ENCODE measurements around the gene LEFTY1. TPM values are rescaled to one million over a fixed set of nuclear protein-coding genes. Genes with fewer than 3 reads are reported as not detected.

The LEFTY1 gene
- total and polyA plus RNA-seq, 2 donors (not counting 1 experiment from before 2014, with no cell fraction given): not detected

DNA sequence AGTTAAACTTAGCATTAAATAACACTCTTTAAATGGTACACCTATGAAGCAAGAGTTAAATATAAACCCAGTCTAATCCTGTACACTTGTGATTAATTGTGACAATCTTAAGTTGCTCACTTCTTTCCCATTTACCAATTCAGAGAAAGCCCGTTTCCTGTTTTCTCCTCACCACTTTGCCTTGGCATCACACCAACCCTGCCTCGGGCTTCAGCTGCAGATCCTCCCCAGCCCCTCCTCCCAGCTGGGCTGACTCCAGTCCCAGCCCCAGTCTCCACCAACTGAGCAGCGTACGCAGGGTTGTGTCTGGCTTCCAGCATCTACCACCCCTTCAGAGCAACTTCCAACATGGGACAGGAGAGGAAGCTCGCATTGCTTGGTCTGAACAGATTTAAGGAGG, 31.0 kb upstream of the LEFTY1 start:
- Histone ChIP-seq H2AFZ (ENCODE audit: low read length) (no peak overlapping the region), H3K4me2 (ENCODE audit: extremely low read depth, insufficient read depth, low read length) (peak overlapping the region; percentile 23), H3K27me3 (ENCODE audit: control insufficient read depth, insufficient read depth, low read length) (no peaks in the 10 kb centered on the region), H3K27ac (ENCODE audit: insufficient read depth, low read length) (no peak overlapping the region), H3K9ac (ENCODE audit: insufficient read depth, low read length) (no peak overlapping the region), H3K36me3 (ENCODE audit: control insufficient read depth, insufficient read depth, low read length) (peaks cover 16% of the 10 kb centered on the region), H3K4me1 (ENCODE audit: control insufficient read depth, extremely low read depth, insufficient read depth, low read length) (peaks cover 2% of the 10 kb centered on the region), H4K20me1 (ENCODE audit: control insufficient read depth, extremely low read depth, insufficient read depth, low read length) (no peaks in the 10 kb centered on the region), H3K79me2 (ENCODE audit: control insufficient read depth, insufficient read depth, low read length) (peaks cover 20% of the 10 kb centered on the region), H3K9me3 (ENCODE audit: control insufficient read depth, insufficient read depth, low read depth, low read length) (no peaks in the 10 kb centered on the region), H3K4me3 (replicated peaks in 1 of 4; ENCODE audit: control extremely low read depth in 1 of 4, insufficient read depth in 1 of 4, low read depth in 3 of 4, low read length in 4 of 4) (no peak overlapping the region)
- TF ChIP-seq, protein P1, sequence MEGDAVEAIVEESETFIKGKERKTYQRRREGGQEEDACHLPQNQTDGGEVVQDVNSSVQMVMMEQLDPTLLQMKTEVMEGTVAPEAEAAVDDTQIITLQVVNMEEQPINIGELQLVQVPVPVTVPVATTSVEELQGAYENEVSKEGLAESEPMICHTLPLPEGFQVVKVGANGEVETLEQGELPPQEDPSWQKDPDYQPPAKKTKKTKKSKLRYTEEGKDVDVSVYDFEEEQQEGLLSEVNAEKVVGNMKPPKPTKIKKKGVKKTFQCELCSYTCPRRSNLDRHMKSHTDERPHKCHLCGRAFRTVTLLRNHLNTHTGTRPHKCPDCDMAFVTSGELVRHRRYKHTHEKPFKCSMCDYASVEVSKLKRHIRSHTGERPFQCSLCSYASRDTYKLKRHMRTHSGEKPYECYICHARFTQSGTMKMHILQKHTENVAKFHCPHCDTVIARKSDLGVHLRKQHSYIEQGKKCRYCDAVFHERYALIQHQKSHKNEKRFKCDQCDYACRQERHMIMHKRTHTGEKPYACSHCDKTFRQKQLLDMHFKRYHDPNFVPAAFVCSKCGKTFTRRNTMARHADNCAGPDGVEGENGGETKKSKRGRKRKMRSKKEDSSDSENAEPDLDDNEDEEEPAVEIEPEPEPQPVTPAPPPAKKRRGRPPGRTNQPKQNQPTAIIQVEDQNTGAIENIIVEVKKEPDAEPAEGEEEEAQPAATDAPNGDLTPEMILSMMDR (conservative IDR thresholded peaks at IDR 0.05 in 1 of 2, IDR thresholded peaks at IDR 0.05 in 1 of 2; ENCODE audit: low read depth in 1 of 2, low read length in 2 of 2): no peak
- DNase-seq (ENCODE audit: low read depth in 2 of 2): peak; percentile 86 to 92

DNA sequence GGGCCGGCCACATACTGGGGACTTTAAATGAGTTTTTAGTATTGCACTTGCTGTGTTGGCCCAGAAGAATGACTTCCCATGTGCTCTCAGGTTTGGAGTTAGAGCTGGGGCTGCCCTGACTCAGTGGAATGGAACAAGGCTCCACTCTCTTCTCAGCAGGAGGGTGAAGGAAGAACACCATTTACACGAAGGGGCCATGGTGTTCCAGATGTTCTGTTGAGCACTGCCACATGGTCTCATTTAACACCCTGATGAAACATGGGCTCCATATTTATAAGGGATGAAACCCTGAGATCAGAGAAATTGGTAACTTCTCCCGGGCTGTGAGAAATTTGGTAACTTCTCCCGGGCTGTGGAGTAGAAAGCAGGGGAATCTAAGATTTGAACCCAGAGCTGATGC, 29.3 kb upstream of the LEFTY1 start:
- TF ChIP-seq EZH2 (IDR thresholded peaks at IDR 0.05; ENCODE audit: low read length, missing control alignments): no peak
- TF ChIP-seq, protein P1 (conservative IDR thresholded peaks at IDR 0.05 in 1 of 2, IDR thresholded peaks at IDR 0.05 in 1 of 2; ENCODE audit: low read depth in 1 of 2, low read length in 2 of 2): no peak
- H3K27me3 ChIP-seq (ENCODE audit: control insufficient read depth, insufficient read depth, low read length): no peaks in the 10 kb centered on the region
- H3K36me3 ChIP-seq (ENCODE audit: control insufficient read depth, insufficient read depth, low read length): peaks cover 16% of the 10 kb centered on the region
- H4K20me1 ChIP-seq (ENCODE audit: control insufficient read depth, extremely low read depth, insufficient read depth, low read length): no peaks in the 10 kb centered on the region
- H3K4me3 ChIP-seq (replicated peaks in 1 of 4; ENCODE audit: control extremely low read depth in 1 of 4, insufficient read depth in 1 of 4, low read depth in 3 of 4, low read length in 4 of 4): no peak overlapping the region
- no peak for DNase-seq (ENCODE audit: low read depth in 2 of 2)
- H3K9me3 ChIP-seq (ENCODE audit: control insufficient read depth, insufficient read depth, low read depth, low read length): no peaks in the 10 kb centered on the region
- peaks cover 2% of the 10 kb centered on the region for H3K4me1 ChIP-seq (ENCODE audit: control insufficient read depth, extremely low read depth, insufficient read depth, low read length)
- H3K4me2 ChIP-seq (ENCODE audit: extremely low read depth, insufficient read depth, low read length): no peak overlapping the region
- no peak overlapping the region for H2AFZ ChIP-seq (ENCODE audit: low read length)
- no peak overlapping the region for H3K27ac ChIP-seq (ENCODE audit: insufficient read depth, low read length)
- peaks cover 16% of the 10 kb centered on the region for H3K79me2 ChIP-seq (ENCODE audit: control insufficient read depth, insufficient read depth, low read length)
- H3K9ac ChIP-seq (ENCODE audit: insufficient read depth, low read length): no peak overlapping the region

DNA sequence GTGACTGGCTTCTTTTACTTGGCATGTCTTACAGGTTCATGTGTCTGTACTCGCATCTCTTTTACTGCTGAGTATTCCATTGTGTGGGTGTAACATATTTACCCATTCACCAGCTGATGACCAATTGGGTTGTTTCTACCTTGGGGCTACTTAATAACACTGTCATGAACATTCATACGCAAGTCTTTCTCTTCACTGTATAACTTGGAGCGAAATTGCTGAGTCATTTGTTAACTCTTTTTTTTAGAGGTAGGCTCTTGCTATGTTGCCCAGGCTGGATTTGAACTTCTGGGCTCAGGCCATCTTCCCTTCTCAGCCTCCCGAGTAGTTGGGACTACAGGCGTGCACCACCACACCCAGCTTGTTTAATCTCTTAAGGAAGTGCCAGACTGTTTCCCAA, 28.6 kb upstream of the LEFTY1 start:
- DNase-seq (ENCODE audit: low read depth in 2 of 2): peak in 1 of 2 donors; percentile 38
- peaks cover 8% of the 10 kb centered on the region for H3K79me2 ChIP-seq (ENCODE audit: control insufficient read depth, insufficient read depth, low read length)
- no peak for TF ChIP-seq EZH2 (IDR thresholded peaks at IDR 0.05; ENCODE audit: low read length, missing control alignments)
- TF ChIP-seq, protein P1 (conservative IDR thresholded peaks at IDR 0.05 in 1 of 2, IDR thresholded peaks at IDR 0.05 in 1 of 2; ENCODE audit: low read depth in 1 of 2, low read length in 2 of 2): no peak
- peaks cover 16% of the 10 kb centered on the region for H3K36me3 ChIP-seq (ENCODE audit: control insufficient read depth, insufficient read depth, low read length)
- H2AFZ ChIP-seq (ENCODE audit: low read length): no peak overlapping the region
- no peaks in the 10 kb centered on the region for H3K9me3 ChIP-seq (ENCODE audit: control insufficient read depth, insufficient read depth, low read depth, low read length)
- no peak overlapping the region for H3K9ac ChIP-seq (ENCODE audit: insufficient read depth, low read length)
- no peak overlapping the region for H3K27ac ChIP-seq (ENCODE audit: insufficient read depth, low read length)
- no peak overlapping the region for H3K4me3 ChIP-seq (replicated peaks in 1 of 4; ENCODE audit: control extremely low read depth in 1 of 4, insufficient read depth in 1 of 4, low read depth in 3 of 4, low read length in 4 of 4)
- no peaks in the 10 kb centered on the region for H4K20me1 ChIP-seq (ENCODE audit: control insufficient read depth, extremely low read depth, insufficient read depth, low read length)
- no peak overlapping the region for H3K4me2 ChIP-seq (ENCODE audit: extremely low read depth, insufficient read depth, low read length)
- H3K27me3 ChIP-seq (ENCODE audit: control insufficient read depth, insufficient read depth, low read length): no peaks in the 10 kb centered on the region
- peaks cover 2% of the 10 kb centered on the region for H3K4me1 ChIP-seq (ENCODE audit: control insufficient read depth, extremely low read depth, insufficient read depth, low read length)
